Glomerular endothelial cell (primary cell): ENCODE results near the gene SMPD1. TPM values are rescaled to one million over a fixed set of nuclear protein-coding genes. Genes with fewer than 3 reads are reported as not detected.

Source experiments
- total RNA-seq: library from RNA; depleted of rRNA; stranded (reverse); fragments of >200 nt; gene quantifications from 2 replicates; pipeline ENCODE4 v1.2.3, GENCODE V29; 2015

Gene SMPD1
- total RNA-seq, 1 donor from 2014 or later: 89.0 TPM

Other genes with a start within 250 kb of the SMPD1 start
- not detected in 2 replicates for gene OR52B2, start 220.1 kb upstream of the SMPD1 start, total RNA-seq
- gene OR52W1, start 191.2 kb upstream of the SMPD1 start, total RNA-seq: not detected in 2 replicates
- not detected in 2 replicates for gene C11orf42, start 184.9 kb upstream of the SMPD1 start, total RNA-seq
- 16.1 and 22.9 TPM in 2 replicates for gene FHIP1B, start 155.8 kb upstream of the SMPD1 start, total RNA-seq
- gene CNGA4, start 151.4 kb upstream of the SMPD1 start, total RNA-seq: 0.12 TPM in 1 of 2 replicates, not detected in the other
- not detected in 2 replicates for gene CCKBR, start 130.6 kb upstream of the SMPD1 start, total RNA-seq
- gene CAVIN3, start 70.0 kb upstream of the SMPD1 start, total RNA-seq: 365 and 424 TPM in 2 replicates
- gene APBB1, start 28.6 kb downstream of the SMPD1 start, total RNA-seq: 36.3 and 46.7 TPM in 2 replicates
- gene HPX, start 50.5 kb downstream of the SMPD1 start, total RNA-seq: 2.5 TPM in 1 of 2 replicates, not detected in the other
- gene TRIM3, start 83.5 kb downstream of the SMPD1 start, total RNA-seq: 17.1 and 46.3 TPM in 2 replicates
- gene ARFIP2, start 90.9 kb downstream of the SMPD1 start, total RNA-seq: 46.2 and 60.3 TPM in 2 replicates
- 15.5 and 30.4 TPM in 2 replicates for gene TIMM10B, start 91.0 kb downstream of the SMPD1 start, total RNA-seq
- gene DNHD1, start 106.8 kb downstream of the SMPD1 start, total RNA-seq: 1.2 and 5.1 TPM in 2 replicates
- 19.2 and 19.6 TPM in 2 replicates for gene RRP8, start 213.1 kb downstream of the SMPD1 start, total RNA-seq
- gene ILK, start 213.3 kb downstream of the SMPD1 start, total RNA-seq: 191 and 194 TPM in 2 replicates
- 81.6 and 122 TPM in 2 replicates for gene TAF10, start 221.7 kb downstream of the SMPD1 start, total RNA-seq
- 221 and 241 TPM in 2 replicates for gene TPP1, start 228.9 kb downstream of the SMPD1 start, total RNA-seq